PC-3 (cell line): ENCODE measurements around the gene GMDS. TPM values are rescaled to one million over a fixed set of nuclear protein-coding genes. Genes with fewer than 3 reads are reported as not detected.

ENCODE experiments used
- ATAC-seq: fragments of 200-7000 bp; cut with Tn5 transposase; 2 replicates; pipeline ENCODE4 v1.9.1; 2020; ENCODE audit warnings: mild to moderate bottlenecking, moderate library complexity
- BruUV-seq: library from RNA; stranded (reverse); fragments of 400-500 nt; replicated peaks from 2 replicates; lab custom pipeline; 2021; lab: Mats Ljungman, UMichigan
- CTCF ChIA-PET: fragments of 300-600 bp; sonication (Branson Sonifier 250); formaldehyde crosslinking; loops from one replicate; lab custom pipeline; 2022; ENCODE audit warnings: antibody characterized with exemption; lab: Charles Lee
- POLR2A ChIA-PET: fragments of 300-600 bp; sonication (Branson Sonifier 250); formaldehyde crosslinking; loops from one replicate; lab custom pipeline; 2022; ENCODE audit warnings: antibody characterized with exemption; ENCODE audit not compliant: unreplicated experiment; lab: Charles Lee
- DNase-seq: peaks from one replicate; pipeline ENCODE4 v3.0.0-alpha.2; 2015
- H2AFZ ChIP-seq: fragments of 300-600 bp; sonication (generic); 2 replicates; pipeline ENCODE4 v1.6.0; 2016; ENCODE audit warnings: antibody characterized with exemption, low read length
- H3F3A ChIP-seq: fragments of 300-600 bp; sonication (generic); one replicate; pipeline ENCODE4 v1.6.0; 2017; ENCODE audit warnings: antibody characterized with exemption, low read length, control low read depth, mild to moderate bottlenecking; ENCODE audit not compliant: unreplicated experiment
- H3K27ac ChIP-seq: fragments of 300-600 bp; sonication (generic); 2 replicates; pipeline ENCODE4 v1.5.1; 2016; ENCODE audit warnings: mild to moderate bottlenecking, low read length
- H3K27me3 ChIP-seq: fragments of 300-600 bp; sonication (generic); 2 replicates; pipeline ENCODE4 v1.6.1; 2016; ENCODE audit warnings: low read length, mixed read lengths
- H3K36me3 ChIP-seq: fragments of 300-600 bp; sonication (generic); 2 replicates; pipeline ENCODE4 v1.6.1; 2016; ENCODE audit warnings: low read depth, mixed run types, low read length, mixed read lengths
- H3K4me1 ChIP-seq: fragments of 300-600 bp; sonication (generic); 2 replicates; pipeline ENCODE4 v1.5.1; 2016; ENCODE audit warnings: low read length; ENCODE audit not compliant: insufficient read depth
- H3K4me2 ChIP-seq: fragments of 300-600 bp; sonication (generic); 2 replicates; pipeline ENCODE4 v1.6.0; 2016; ENCODE audit warnings: low read length
- H3K4me3 ChIP-seq: fragments of 300-600 bp; sonication (generic); 2 replicates; pipeline ENCODE4 v1.5.1; 2016; ENCODE audit warnings: mild to moderate bottlenecking, low read length, mixed read lengths
- H3K79me2 ChIP-seq: fragments of 300-600 bp; sonication (generic); 2 replicates; pipeline ENCODE4 v1.6.1; 2017; ENCODE audit warnings: low read length, mixed read lengths
- H3K9ac ChIP-seq: fragments of 300-600 bp; sonication (generic); 2 replicates; pipeline ENCODE4 v1.6.0; 2016; ENCODE audit warnings: mild to moderate bottlenecking, low read length
- H3K9me2 ChIP-seq: fragments of 300-600 bp; sonication (generic); replicated peaks from 2 replicates; pipeline ENCODE4 v1.6.1; 2016; ENCODE audit warnings: mixed run types, low read length, mixed read lengths
- H3K9me3 ChIP-seq: fragments of 300-600 bp; sonication (generic); 2 replicates; pipeline ENCODE4 v1.6.1; 2016; ENCODE audit warnings: low read length, mixed read lengths
- H4K20me1 ChIP-seq: fragments of 300-600 bp; sonication (generic); 2 replicates; pipeline ENCODE4 v1.6.1; 2016; ENCODE audit warnings: low read length, mixed read lengths
- CTCF ChIP-seq: fragments of 300-600 bp; sonication (generic); conservative IDR thresholded peaks from 2 replicates; pipeline ENCODE4 v1.5.1; 2017; ENCODE audit warnings: antibody characterized with exemption, low read depth, mild to moderate bottlenecking, low read length
- EZH2 ChIP-seq: fragments of 300-600 bp; sonication (generic); IDR thresholded peaks from one replicate; pipeline ENCODE4 v1.6.1; 2017; ENCODE audit warnings: antibody characterized with exemption, mild to moderate bottlenecking, low read length; ENCODE audit not compliant: unreplicated experiment
- EZH2phosphoT487 ChIP-seq: fragments of 300-600 bp; sonication (generic); IDR thresholded peaks from 2 replicates; pipeline ENCODE4 v1.6.1; 2018; ENCODE audit warnings: mild to moderate bottlenecking, antibody characterized with exemption, low read length, borderline replicate concordance
- intact Hi-C: fragments of 100-400 bp; cut with micrococcal nuclease; formaldehyde crosslinking; loops from 2 replicates; pipeline ENCODE4 v1.9.0; 2023
- total RNA-seq: library from RNA; depleted of rRNA; stranded (reverse); fragments of >200 nt; gene quantifications from 2 replicates; pipeline ENCODE4 v1.2.3, GENCODE V29; 2014

GMDS gene
- total RNA-seq, 1 experiment from 2014 or later, result 18.3 TPM

DNA sequence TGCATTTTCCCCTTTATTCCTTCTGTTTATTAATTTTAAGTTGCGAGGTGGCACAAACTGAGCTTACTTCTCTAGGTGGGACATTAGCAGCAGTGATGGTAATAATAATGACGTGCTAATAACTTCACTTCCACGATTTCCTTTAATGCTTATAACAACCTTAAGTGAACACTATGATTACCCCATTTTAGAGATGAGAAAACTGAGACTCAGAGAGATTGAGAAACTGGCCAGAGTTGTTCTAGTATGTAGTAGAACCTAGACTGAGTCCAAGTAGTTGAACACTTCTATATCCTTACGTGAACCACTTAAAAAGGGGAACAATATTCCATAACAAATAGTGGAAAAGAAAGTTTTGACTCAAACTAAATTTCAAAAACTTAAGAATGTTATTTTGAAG is 297.5 kb downstream of the GMDS start:
- intact Hi-C loops, result no loop called here
- Histone ChIP-seq H3K27me3 (no peaks in the 10 kb centered on the region), H3K9me3 (no peaks in the 10 kb centered on the region), H4K20me1 (no peaks in the 10 kb centered on the region), H3K27ac (no peak overlapping the region), H3K4me1 (peaks cover 9% of the 10 kb centered on the region), H3F3A (no peaks in the 10 kb centered on the region), H3K9ac (no peak overlapping the region), H3K4me2 (no peak overlapping the region), H2AFZ (no peak overlapping the region), H3K79me2 (no peaks in the 10 kb centered on the region), H3K36me3 (no peaks in the 10 kb centered on the region), H3K4me3 (no peak overlapping the region), H3K9me2 (no peaks in the 10 kb centered on the region)
- CTCF ChIA-PET, result no interaction called here
- BruUV-seq, result no TSS peak
- TF ChIP-seq EZH2phosphoT487 (no peak), EZH2 (no peak), CTCF (no peak)
- POLR2A ChIA-PET, result no interaction called here
- DNase-seq (no peak), ATAC-seq (no peak)

- BruUV-seq, result no TSS peak
- H4K20me1 ChIP-seq, result no peaks in the 10 kb centered on the region
- H3K79me2 ChIP-seq, result no peaks in the 10 kb centered on the region
- H3K27me3 ChIP-seq, result no peaks in the 10 kb centered on the region
- intact Hi-C loops, result no loop called here
- ATAC-seq, result no peak
- TF ChIP-seq EZH2phosphoT487 (no peak), CTCF (no peak), EZH2 (no peak)
- H3K4me3 ChIP-seq, result no peak overlapping the region
- H3K9me3 ChIP-seq, result no peaks in the 10 kb centered on the region
- ChIA-PET POLR2A (interaction anchor here (0.6 kb wide), 1 partner anchor 30 kb away, joined by 9 read pairs; no protein-coding TSS in a partner anchor), CTCF (interaction anchor here (0.5 kb wide), 1 partner anchor 804 kb away, joined by 5 read pairs; no protein-coding TSS in a partner anchor)
- no peak overlapping the region for H3K4me2 ChIP-seq
- H3K9ac ChIP-seq, result no peak overlapping the region
- no peak overlapping the region for H2AFZ ChIP-seq
- H3K36me3 ChIP-seq, result no peaks in the 10 kb centered on the region
- no peaks in the 10 kb centered on the region for H3K4me1 ChIP-seq
- H3F3A ChIP-seq, result no peaks in the 10 kb centered on the region
- H3K9me2 ChIP-seq, result no peaks in the 10 kb centered on the region
- H3K27ac ChIP-seq, result no peak overlapping the region
- DNase-seq, result no peak
These were observed 298.8 kb downstream of the GMDS start for GRCh38 chr6:1946583-1946982.

DNA sequence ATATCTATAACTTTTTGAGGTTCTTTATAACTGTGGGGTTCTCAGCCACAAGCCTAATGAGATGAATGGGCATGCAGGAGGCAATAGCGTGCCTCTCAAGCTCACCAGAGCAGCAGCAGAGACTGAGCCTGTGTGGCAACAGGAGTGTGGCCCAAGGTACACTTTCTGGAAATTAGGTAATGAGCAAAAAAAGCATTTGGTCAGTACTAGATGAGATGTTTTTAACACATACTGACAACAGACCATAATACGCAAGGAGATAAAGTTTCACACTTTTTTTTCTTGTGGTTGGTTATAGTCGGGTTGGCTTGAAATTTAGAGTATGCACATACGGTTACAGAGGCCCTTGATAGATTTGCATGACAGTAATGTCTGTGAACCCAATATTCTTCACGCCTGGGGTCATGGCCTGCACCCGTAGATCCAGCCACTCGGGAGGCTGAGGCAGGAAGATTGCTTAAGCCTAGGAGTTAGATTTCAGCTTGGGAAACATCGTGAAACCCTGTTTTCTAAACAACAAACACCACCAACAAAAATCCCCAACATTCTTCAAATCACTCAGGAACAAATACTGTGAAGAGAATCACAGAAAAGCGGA is 300.1 kb downstream of the GMDS start:
- H3K9me3 ChIP-seq, result no peaks in the 10 kb centered on the region
- no peaks in the 10 kb centered on the region for H4K20me1 ChIP-seq
- no peak overlapping the region for H2AFZ ChIP-seq
- no peaks in the 10 kb centered on the region for H3K27me3 ChIP-seq
- DNase-seq, result no peak
- no peak overlapping the region for H3K4me3 ChIP-seq
- no peaks in the 10 kb centered on the region for H3K36me3 ChIP-seq
- H3K9me2 ChIP-seq, result no peaks in the 10 kb centered on the region
- no peak overlapping the region for H3K4me2 ChIP-seq
- no peaks in the 10 kb centered on the region for H3K4me1 ChIP-seq
- POLR2A ChIA-PET, result no interaction called here
- no peak overlapping the region for H3K27ac ChIP-seq
- ATAC-seq, result no peak
- H3K79me2 ChIP-seq, result no peaks in the 10 kb centered on the region
- CTCF ChIA-PET, result no interaction called here
- no TSS peak for BruUV-seq
- intact Hi-C loops, result no loop called here
- no peak overlapping the region for H3K9ac ChIP-seq
- H3F3A ChIP-seq, result no peaks in the 10 kb centered on the region
- no peak for TF ChIP-seq EZH2phosphoT487
